PFSK-1 (cell line): Measurements from ENCODE around the gene ADGRE1.

Source experiments
- POLR2AphosphoS5 ChIP-seq: IDR thresholded peaks from 2 replicates; pipeline ENCODE4 v1.6.1; 2012; ENCODE audit warnings: low read depth, mild to moderate bottlenecking, control low read depth, low read length, moderate library complexity
- REST ChIP-seq, 2 experiments: IDR thresholded peaks; 2 replicates each; pipeline versions ENCODE4 v1.6.1 to v1.8.0; 2011 to 2012; ENCODE audit warnings: low read depth in 2 of 2, low read length in 2 of 2, control low read depth in 1 of 2, inconsistent platforms in 1 of 2, mild to moderate bottlenecking in 1 of 2, moderate library complexity in 1 of 2; ENCODE audit not compliant: insufficient read depth in 1 of 2

GRCh38 chr19:6970443-6970842 is 83.1 kb downstream of the ADGRE1 start:
- TF ChIP-seq REST (IDR thresholded peaks at IDR 0.05; ENCODE audit: insufficient read depth in 1 of 2, low read depth in 2 of 2, low read length in 2 of 2): no peak
- no peak for TF ChIP-seq POLR2AphosphoS5
